ENCODE data around the gene SDCBP2.

The SDCBP2 gene

GRCh38 chr20:1376007-1376406, 47.1 kb upstream of the SDCBP2 start:
- in situ Hi-C loops (cut with HindIII; ENCODE audit: low sequenced_read_pairs) = no loop called here
- TF ChIP-seq CTCF (IDR thresholded peaks at IDR 0.05; ENCODE audit: low read depth, low read length, missing control alignments) = no peak
- no peak for DNase-seq (ENCODE audit: low read depth)
- no peak overlapping the region for H3K4me3 ChIP-seq (ENCODE audit: low read depth, low read length)

- no peak overlapping the region for H3K4me3 ChIP-seq (ENCODE audit: low read depth, low read length)
- in situ Hi-C loops (cut with HindIII; ENCODE audit: low sequenced_read_pairs) = no loop called here
- no peak for DNase-seq (ENCODE audit: low read depth)
- no peak for TF ChIP-seq CTCF (IDR thresholded peaks at IDR 0.05; ENCODE audit: low read depth, low read length, missing control alignments)
Measured at GRCh38 chr20:1375515-1375914, 46.6 kb upstream of the SDCBP2 start.

GRCh38 chr20:1374246-1374645, 45.3 kb upstream of the SDCBP2 start:
- in situ Hi-C loops (cut with HindIII; ENCODE audit: low sequenced_read_pairs) = no loop called here
- no peak overlapping the region for H3K4me3 ChIP-seq (ENCODE audit: low read depth, low read length)
- DNase-seq (ENCODE audit: low read depth) = no peak
- no peak for TF ChIP-seq CTCF (IDR thresholded peaks at IDR 0.05; ENCODE audit: low read depth, low read length, missing control alignments)

GRCh38 chr20:1373614-1374013, 44.7 kb upstream of the SDCBP2 start:
- TF ChIP-seq CTCF (IDR thresholded peaks at IDR 0.05; ENCODE audit: low read depth, low read length, missing control alignments) = no peak
- DNase-seq (ENCODE audit: low read depth) = no peak
- in situ Hi-C loops (cut with HindIII; ENCODE audit: low sequenced_read_pairs) = no loop called here
- H3K4me3 ChIP-seq (ENCODE audit: low read depth, low read length) = no peak overlapping the region

- no peak for DNase-seq (ENCODE audit: low read depth)
- H3K4me3 ChIP-seq (ENCODE audit: low read depth, low read length) = no peak overlapping the region
- TF ChIP-seq CTCF (IDR thresholded peaks at IDR 0.05; ENCODE audit: low read depth, low read length, missing control alignments) = no peak
- in situ Hi-C loops (cut with HindIII; ENCODE audit: low sequenced_read_pairs) = no loop called here
Measured at GRCh38 chr20:1373036-1373435, 44.1 kb upstream of the SDCBP2 start.

GRCh38 chr20:1371830-1372539, 43.0 kb upstream of the SDCBP2 start:
- no peak for TF ChIP-seq CTCF (IDR thresholded peaks at IDR 0.05; ENCODE audit: low read depth, low read length, missing control alignments)
- in situ Hi-C loops (cut with HindIII; ENCODE audit: low sequenced_read_pairs) = no loop called here
- no peak for DNase-seq (ENCODE audit: low read depth)
- H3K4me3 ChIP-seq (ENCODE audit: low read depth, low read length) = no peak overlapping the region

Measured in astrocyte of the cerebellum (primary cell).